Progenitor cell of endocrine pancreas (in vitro differentiated cells): ENCODE measurements around the gene MTERF4. TPM values are rescaled to one million over a fixed set of nuclear protein-coding genes. Genes with fewer than 3 reads are reported as not detected.

Experiments
- DNase-seq: peaks from one replicate; pipeline ENCODE4 v3.0.0; 2021; ENCODE audit warnings: low spot score; ENCODE audit not compliant: unreplicated experiment
- H3K27ac Mint-ChIP-seq: 2 replicates; pipeline ENCODE4 v1.8.0; 2021; ENCODE audit warnings: mild to moderate bottlenecking, moderate library complexity, mixed read lengths
- H3K27me3 Mint-ChIP-seq: 2 replicates; pipeline ENCODE4 v1.8.0; 2021; ENCODE audit warnings: mixed read lengths
- H3K36me3 Mint-ChIP-seq: 2 replicates; pipeline ENCODE4 v1.8.0; 2022; ENCODE audit warnings: mixed read lengths; ENCODE audit not compliant: insufficient read depth
- H3K4me1 Mint-ChIP-seq: 2 replicates; pipeline ENCODE4 v1.8.0; 2021; ENCODE audit warnings: low read depth, mixed read lengths
- H3K4me3 Mint-ChIP-seq: 2 replicates; pipeline ENCODE4 v1.8.0; 2021; ENCODE audit warnings: low read depth, mild to moderate bottlenecking, moderate library complexity, mixed read lengths
- H3K9me3 Mint-ChIP-seq: 2 replicates; pipeline ENCODE4 v1.8.0; 2021; ENCODE audit warnings: low read depth, mixed read lengths
- CTCF ChIP-seq: fragments of 200-600 bp; sonication (generic); IDR thresholded peaks from one replicate; pipeline ENCODE4 v1.5.0; 2021; ENCODE audit warnings: antibody characterized with exemption, mild to moderate bottlenecking; ENCODE audit not compliant: unreplicated experiment
- total RNA-seq: library from RNA; stranded (reverse); gene quantifications from 2 replicates; pipeline ENCODE4 v1.2.1, GENCODE V29; 2021

MTERF4 gene
- total RNA-seq, 1 donor from 2014 or later = 63.0 TPM

GRCh38 chr2:241128266-241128665 is 26.2 kb upstream of the MTERF4 start:
- Mint-ChIP-seq H3K4me3 (no peak overlapping the region), H3K4me1 (no peaks in the 10 kb centered on the region), H3K36me3 (peaks cover 3% of the 10 kb centered on the region), H3K27ac (no peak overlapping the region), H3K9me3 (no peaks in the 10 kb centered on the region), H3K27me3 (no peaks in the 10 kb centered on the region)
- no peak for TF ChIP-seq CTCF
- no peak for DNase-seq

- Mint-ChIP-seq H3K36me3 (no peaks in the 10 kb centered on the region), H3K27me3 (no peaks in the 10 kb centered on the region), H3K4me3 (no peak overlapping the region), H3K4me1 (no peaks in the 10 kb centered on the region), H3K27ac (no peak overlapping the region), H3K9me3 (no peaks in the 10 kb centered on the region)
- no peak for DNase-seq
- TF ChIP-seq CTCF = no peak
These were observed 24.7 kb upstream of the MTERF4 start for GRCh38 chr2:241126771-241127202.

GRCh38 chr2:241126201-241126611 is 24.1 kb upstream of the MTERF4 start:
- no peak for DNase-seq
- H3K27ac Mint-ChIP-seq = no peak overlapping the region
- H3K36me3 Mint-ChIP-seq = peaks cover 3% of the 10 kb centered on the region
- no peaks in the 10 kb centered on the region for H3K27me3 Mint-ChIP-seq
- TF ChIP-seq CTCF = no peak
- no peaks in the 10 kb centered on the region for H3K4me1 Mint-ChIP-seq
- no peaks in the 10 kb centered on the region for H3K9me3 Mint-ChIP-seq
- no peak overlapping the region for H3K4me3 Mint-ChIP-seq

- Mint-ChIP-seq H3K27ac (no peak overlapping the region), H3K36me3 (peaks cover 9% of the 10 kb centered on the region), H3K4me1 (no peaks in the 10 kb centered on the region), H3K9me3 (no peaks in the 10 kb centered on the region), H3K27me3 (no peaks in the 10 kb centered on the region), H3K4me3 (no peak overlapping the region)
- no peak for TF ChIP-seq CTCF
- no peak for DNase-seq
These were observed 23.5 kb upstream of the MTERF4 start for GRCh38 chr2:241125626-241126025.

- Mint-ChIP-seq H3K9me3 (no peaks in the 10 kb centered on the region), H3K4me3 (no peak overlapping the region), H3K27ac (no peak overlapping the region), H3K4me1 (no peaks in the 10 kb centered on the region), H3K36me3 (peaks cover 11% of the 10 kb centered on the region), H3K27me3 (no peaks in the 10 kb centered on the region)
- no peak for TF ChIP-seq CTCF
- DNase-seq = no peak
These were observed 21.9 kb upstream of the MTERF4 start for GRCh38 chr2:241123816-241124536.
